ENCODE results near the gene TAGLN3.

The TAGLN3 gene

GRCh38 chr3:112056451-112056929 is 57.8 kb downstream of the TAGLN3 start:
- no peak for DNase-seq

GRCh38 chr3:112059497-112059896 is 60.8 kb downstream of the TAGLN3 start:
- no peak for DNase-seq

- DNase-seq, result no peak
Observed at GRCh38 chr3:112061152-112061551, 62.4 kb downstream of the TAGLN3 start.
